Kidney epithelial cell (primary cell): ENCODE results near the gene CPED1. TPM values are rescaled to one million over a fixed set of nuclear protein-coding genes. Genes with fewer than 3 reads are reported as not detected.

Source experiments
- DNase-seq: peaks from one replicate; pipeline ENCODE4 v3.0.0-alpha.2; 2010; ENCODE audit warnings: low read depth
- H3K27me3 ChIP-seq: 2 replicates; pipeline ENCODE4 v1.6.0; 2011; ENCODE audit warnings: low read length; ENCODE audit not compliant: control insufficient read depth, insufficient read depth
- H3K36me3 ChIP-seq: 2 replicates; pipeline ENCODE4 v1.5.1; 2011; ENCODE audit warnings: low read length; ENCODE audit not compliant: control insufficient read depth, insufficient read depth
- H3K4me3 ChIP-seq: 2 replicates; pipeline ENCODE4 v1.5.1; 2011; ENCODE audit warnings: low read depth, mild to moderate bottlenecking, control low read depth, low read length
- total RNA-seq: library from RNA; depleted of rRNA; stranded (reverse); fragments of >200 nt; gene quantifications from 2 replicates; pipeline ENCODE4 v1.2.3, GENCODE V29; 2015
- TF ChIP-seq, protein P1 (sequence below): IDR thresholded peaks from 2 replicates; pipeline ENCODE4 v1.5.1; 2011; ENCODE audit warnings: mild to moderate bottlenecking, moderate library complexity, low read length, control low read depth, inconsistent platforms; ENCODE audit not compliant: insufficient read depth, poor library complexity, severe bottlenecking

The CPED1 gene
- total RNA-seq, 1 donor from 2014 or later = 3.2 TPM

DNA sequence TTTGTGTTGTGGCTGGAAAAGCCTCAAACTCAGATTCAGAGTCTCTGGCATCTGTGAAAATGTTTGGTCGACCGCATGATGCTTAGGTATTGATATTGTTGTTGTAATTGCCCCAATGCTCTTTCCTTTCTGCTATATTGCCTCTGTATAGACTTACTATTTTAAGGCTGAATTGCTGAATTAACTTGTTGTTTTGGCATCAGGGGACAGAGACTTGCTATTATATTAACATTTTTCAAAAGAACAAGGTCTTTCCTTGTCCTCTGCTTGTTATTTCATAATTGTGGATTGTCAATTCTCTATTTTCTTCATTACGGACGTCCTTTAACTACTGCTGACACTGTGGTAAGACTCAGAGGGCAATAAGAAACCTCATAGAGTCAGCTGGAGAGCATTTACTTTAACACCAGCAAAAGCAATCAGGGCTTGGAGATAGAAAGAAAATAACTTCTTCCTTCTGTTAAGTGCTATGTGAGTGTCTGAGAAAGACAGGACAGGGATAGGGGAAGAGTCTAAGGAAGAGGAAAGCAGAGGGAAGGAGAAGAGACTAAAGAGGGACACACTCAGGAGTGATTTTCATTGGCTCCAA is 17.6 kb downstream of the CPED1 start:
- Histone ChIP-seq H3K36me3 (no peaks in the 10 kb centered on the region), H3K27me3 (no peaks in the 10 kb centered on the region), H3K4me3 (no peak overlapping the region)
- TF ChIP-seq, protein P1, sequence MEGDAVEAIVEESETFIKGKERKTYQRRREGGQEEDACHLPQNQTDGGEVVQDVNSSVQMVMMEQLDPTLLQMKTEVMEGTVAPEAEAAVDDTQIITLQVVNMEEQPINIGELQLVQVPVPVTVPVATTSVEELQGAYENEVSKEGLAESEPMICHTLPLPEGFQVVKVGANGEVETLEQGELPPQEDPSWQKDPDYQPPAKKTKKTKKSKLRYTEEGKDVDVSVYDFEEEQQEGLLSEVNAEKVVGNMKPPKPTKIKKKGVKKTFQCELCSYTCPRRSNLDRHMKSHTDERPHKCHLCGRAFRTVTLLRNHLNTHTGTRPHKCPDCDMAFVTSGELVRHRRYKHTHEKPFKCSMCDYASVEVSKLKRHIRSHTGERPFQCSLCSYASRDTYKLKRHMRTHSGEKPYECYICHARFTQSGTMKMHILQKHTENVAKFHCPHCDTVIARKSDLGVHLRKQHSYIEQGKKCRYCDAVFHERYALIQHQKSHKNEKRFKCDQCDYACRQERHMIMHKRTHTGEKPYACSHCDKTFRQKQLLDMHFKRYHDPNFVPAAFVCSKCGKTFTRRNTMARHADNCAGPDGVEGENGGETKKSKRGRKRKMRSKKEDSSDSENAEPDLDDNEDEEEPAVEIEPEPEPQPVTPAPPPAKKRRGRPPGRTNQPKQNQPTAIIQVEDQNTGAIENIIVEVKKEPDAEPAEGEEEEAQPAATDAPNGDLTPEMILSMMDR = no peak
- DNase-seq = no peak

DNA sequence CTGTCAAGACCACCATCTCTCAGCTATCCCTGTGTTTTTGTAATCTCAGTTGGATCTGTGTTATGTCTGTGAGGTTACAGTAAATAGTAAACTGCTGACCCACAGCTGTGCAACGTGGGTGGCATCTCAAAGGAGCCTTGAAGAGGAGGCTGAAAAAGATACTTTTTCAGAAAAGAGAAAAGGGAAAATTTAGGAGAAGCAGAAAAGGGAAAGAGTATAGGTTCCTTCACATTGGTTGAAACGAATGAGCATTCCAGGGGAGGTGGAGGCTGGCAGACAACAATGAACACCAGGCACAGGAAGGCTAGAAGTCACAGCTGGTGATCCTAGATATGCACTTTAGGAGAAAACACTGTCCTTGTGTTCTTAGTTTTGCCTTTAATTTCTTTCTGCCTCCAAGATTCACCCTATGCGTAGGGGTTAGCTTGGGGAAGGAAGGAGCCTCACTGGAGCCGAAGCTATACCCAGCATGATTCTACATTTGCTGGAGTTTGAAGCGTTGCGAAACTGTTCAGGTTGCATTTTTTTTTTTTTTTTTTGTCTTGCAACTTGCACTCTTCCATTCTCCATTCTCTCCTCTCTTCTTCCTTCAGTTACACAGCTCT is 18.3 kb downstream of the CPED1 start:
- no peaks in the 10 kb centered on the region for H3K36me3 ChIP-seq
- H3K4me3 ChIP-seq = no peak overlapping the region
- DNase-seq = no peak
- TF ChIP-seq, protein P1 = no peak
- H3K27me3 ChIP-seq = no peaks in the 10 kb centered on the region

GRCh38 chr7:121008816-121009215 is 20.3 kb downstream of the CPED1 start:
- TF ChIP-seq, protein P1 = no peak
- DNase-seq = no peak
- Histone ChIP-seq H3K4me3 (no peak overlapping the region), H3K36me3 (no peaks in the 10 kb centered on the region), H3K27me3 (no peaks in the 10 kb centered on the region)

GRCh38 chr7:121011401-121011800 is 22.9 kb downstream of the CPED1 start:
- no peak for DNase-seq
- H3K4me3 ChIP-seq = no peak overlapping the region
- no peaks in the 10 kb centered on the region for H3K36me3 ChIP-seq
- no peaks in the 10 kb centered on the region for H3K27me3 ChIP-seq
- TF ChIP-seq, protein P1 = no peak

DNA sequence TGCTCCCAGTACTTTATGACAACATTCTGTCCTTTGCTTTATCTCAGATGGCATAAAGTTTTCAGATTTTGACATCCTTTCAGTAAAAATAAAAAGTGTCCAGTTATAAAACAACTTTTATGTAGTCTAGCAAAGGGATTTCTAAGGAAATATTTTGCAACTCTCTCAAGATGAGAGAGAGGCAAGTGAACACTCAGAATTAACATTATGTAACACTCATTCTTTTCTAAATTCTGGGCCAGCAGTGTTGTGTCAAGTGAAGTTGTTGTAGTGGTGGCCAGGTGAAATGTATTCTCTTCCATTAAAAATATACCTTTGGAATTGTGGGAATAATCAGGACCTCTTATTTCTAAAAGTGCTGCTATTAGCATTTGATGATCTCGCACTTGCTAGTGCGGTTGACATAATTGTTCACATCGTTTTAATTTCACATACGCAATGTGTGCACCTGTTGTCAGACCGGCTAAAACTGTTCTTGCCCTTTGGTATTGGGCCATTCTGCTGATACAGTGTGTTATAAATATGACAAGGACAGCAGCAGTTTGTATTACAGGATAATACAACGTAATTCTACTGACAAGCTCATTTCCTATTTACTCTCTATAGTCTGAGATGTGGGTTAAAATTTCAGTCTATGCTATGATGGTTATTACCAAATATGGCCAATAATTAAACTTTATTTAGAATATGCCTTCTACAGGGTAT is 23.8 kb downstream of the CPED1 start:
- no peaks in the 10 kb centered on the region for H3K27me3 ChIP-seq
- TF ChIP-seq, protein P1 = no peak
- H3K36me3 ChIP-seq = no peaks in the 10 kb centered on the region
- H3K4me3 ChIP-seq = no peak overlapping the region
- no peak for DNase-seq

DNA sequence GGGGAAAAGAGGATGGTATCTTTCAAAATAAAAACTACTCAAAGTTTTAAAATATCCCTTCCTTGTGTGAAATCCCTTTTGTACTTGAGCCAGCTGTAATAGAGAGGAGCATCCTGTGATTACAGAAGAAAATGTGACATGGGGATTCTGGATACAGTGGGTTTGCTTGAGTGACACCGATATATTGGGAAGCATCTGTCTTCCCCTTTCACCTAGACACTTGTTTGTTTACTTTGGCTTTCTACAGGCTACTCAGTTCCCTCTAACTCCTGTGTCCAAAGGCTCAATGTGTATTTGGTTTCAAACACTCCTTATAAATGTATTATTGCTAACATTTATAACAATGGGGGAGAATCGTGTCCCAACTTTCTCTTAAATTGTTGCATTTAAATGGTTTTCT is 24.4 kb downstream of the CPED1 start:
- Histone ChIP-seq H3K36me3 (no peaks in the 10 kb centered on the region), H3K4me3 (no peak overlapping the region), H3K27me3 (no peaks in the 10 kb centered on the region)
- TF ChIP-seq, protein P1 = no peak
- DNase-seq = no peak
